GM06990 (cell line): ENCODE data around the gene CLCNKB.
"Not testable (repeated sequence)": the region's sequence is repeated elsewhere in the genome, so short reads cannot be mapped to it uniquely, and the experiment has no call there.

Source experiments
- DNase-seq: peaks from one replicate; pipeline ENCODE4 v3.0.0-alpha.2; 2011; ENCODE audit not compliant: insufficient read length; ENCODE audit errors: extremely low read depth
- H3K27me3 ChIP-seq: replicated peaks from 2 replicates; pipeline ENCODE4 v1.6.0; 2011; ENCODE audit warnings: low read length; ENCODE audit not compliant: control insufficient read depth, insufficient read depth
- H3K36me3 ChIP-seq: 2 replicates; pipeline ENCODE4 v1.5.1; 2011; ENCODE audit warnings: low read length; ENCODE audit not compliant: control insufficient read depth, insufficient read depth
- H3K4me3 ChIP-seq: replicated peaks from 2 replicates; pipeline ENCODE4 v1.5.1; 2011; ENCODE audit warnings: low read depth, mild to moderate bottlenecking, control low read depth, low read length
- CTCF ChIP-seq: IDR thresholded peaks from 2 replicates; pipeline ENCODE4 v1.5.1; 2011; ENCODE audit warnings: low read length, control low read depth, mild to moderate bottlenecking, inconsistent platforms; ENCODE audit not compliant: insufficient read depth, poor library complexity, severe bottlenecking

CLCNKB gene

GRCh38 chr1:16026723-16027484 lies 16.7 kb upstream of the CLCNKB start:
- DNase-seq, result no peak

DNA sequence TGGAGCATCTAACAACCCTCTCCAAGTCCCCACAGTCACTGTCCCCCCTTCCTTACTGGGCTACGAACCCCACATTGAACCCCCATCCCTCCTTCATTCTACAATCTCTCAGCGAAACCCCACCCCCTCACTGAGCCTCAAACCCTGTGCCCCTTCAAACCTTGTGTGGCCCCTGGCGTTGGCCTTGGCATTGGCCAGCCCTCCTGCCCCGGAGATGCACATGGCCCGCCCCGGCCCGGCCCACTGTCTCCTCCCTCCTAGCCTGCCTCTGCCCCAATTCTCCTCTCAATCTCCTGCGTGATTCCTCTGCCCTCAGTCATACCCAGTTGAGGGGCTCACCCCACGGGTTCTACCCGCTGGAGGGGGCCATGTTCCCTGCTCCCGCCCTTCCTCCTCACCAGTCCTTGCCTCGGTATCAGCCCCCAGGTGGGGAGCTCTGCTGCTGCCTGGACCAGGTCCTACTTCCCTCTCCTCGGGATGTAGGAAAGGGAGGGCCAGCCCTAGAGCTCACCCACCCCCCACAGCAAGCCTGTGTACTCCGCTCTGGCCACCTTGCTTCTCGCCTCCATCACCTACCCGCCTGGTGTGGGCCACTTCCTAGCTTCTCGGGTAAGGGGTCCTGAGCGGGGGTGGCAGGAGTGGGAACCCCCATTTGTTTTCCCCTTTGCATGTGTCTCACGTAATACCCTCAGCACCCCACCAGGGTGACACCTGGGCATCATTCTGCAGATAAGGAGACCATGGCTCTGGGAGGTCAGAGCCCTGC lies 15.2 kb upstream of the CLCNKB start:
- Histone ChIP-seq H3K36me3 (no peaks in the 10 kb centered on the region), H3K4me3 (no peak overlapping the region), H3K27me3 (peaks cover 2% of the 10 kb centered on the region; the same call in 1 of the 2 replicates)
- no peak for TF ChIP-seq CTCF
- no peak for DNase-seq

More at GRCh38 chr1:16026723-16027484, 16.7 kb upstream of the CLCNKB start:
- no peak for TF ChIP-seq CTCF
- Histone ChIP-seq H3K4me3 (no peak overlapping the region), H3K27me3 (peaks cover 3% of the 10 kb centered on the region; the same call in 1 of the 2 replicates), H3K36me3 (no peaks in the 10 kb centered on the region)

- H3K27me3 ChIP-seq, DNase-seq, H3K4me3 ChIP-seq, H3K36me3 ChIP-seq: not testable (repeated sequence)
These were observed 14.6 kb upstream of the CLCNKB start for GRCh38 chr1:16029003-16029268.

DNA sequence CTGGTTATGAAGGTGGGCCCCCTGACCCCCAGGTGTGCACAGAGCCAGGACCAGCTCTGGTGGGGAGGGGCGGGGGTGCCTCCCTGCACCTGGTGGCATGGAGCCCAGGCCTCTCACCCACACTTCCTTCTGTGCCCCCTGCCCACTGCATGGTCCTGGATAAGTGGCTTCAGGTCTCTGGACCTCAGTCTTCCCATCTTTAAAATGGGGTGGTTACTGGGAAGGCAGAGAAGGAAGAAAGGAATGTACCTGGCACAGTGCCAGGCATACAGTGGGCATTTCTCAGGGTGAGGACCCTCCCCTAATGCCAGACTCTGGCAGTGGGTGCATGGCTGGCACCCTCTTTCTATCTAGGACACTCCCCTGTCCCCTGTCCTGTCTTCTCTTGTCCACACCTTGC lies 14.3 kb upstream of the CLCNKB start:
- no peaks in the 10 kb centered on the region for H3K36me3 ChIP-seq
- no peak for DNase-seq
- H3K27me3 ChIP-seq, result peaks cover 2% of the 10 kb centered on the region; the same call in 1 of the 2 replicates
- TF ChIP-seq CTCF, result no peak
- no peak overlapping the region for H3K4me3 ChIP-seq

DNA sequence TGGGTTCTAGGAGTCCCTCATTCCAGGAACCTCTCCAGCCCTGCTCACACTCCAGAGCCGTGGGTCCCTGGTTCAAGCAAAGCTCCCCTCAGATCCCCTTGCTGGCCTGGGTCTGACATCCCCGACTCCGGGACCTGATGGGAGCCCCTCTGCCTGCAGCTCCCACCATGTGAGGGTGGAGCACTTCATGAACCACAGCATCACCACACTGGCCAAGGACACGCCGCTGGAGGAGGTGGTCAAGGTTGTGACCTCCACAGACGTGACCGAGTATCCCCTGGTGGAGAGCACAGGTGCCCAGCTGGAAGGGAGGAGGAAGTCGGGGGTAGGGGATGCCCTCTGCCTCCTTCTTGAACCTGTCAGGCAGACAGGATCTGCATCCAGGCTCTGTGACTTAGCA lies 12.0 kb upstream of the CLCNKB start:
- Histone ChIP-seq H3K4me3 (no peak overlapping the region), H3K36me3 (no peaks in the 10 kb centered on the region), H3K27me3 (peaks cover 2% of the 10 kb centered on the region; the same call in 1 of the 2 replicates)
- TF ChIP-seq CTCF, result no peak
- no peak for DNase-seq

DNA sequence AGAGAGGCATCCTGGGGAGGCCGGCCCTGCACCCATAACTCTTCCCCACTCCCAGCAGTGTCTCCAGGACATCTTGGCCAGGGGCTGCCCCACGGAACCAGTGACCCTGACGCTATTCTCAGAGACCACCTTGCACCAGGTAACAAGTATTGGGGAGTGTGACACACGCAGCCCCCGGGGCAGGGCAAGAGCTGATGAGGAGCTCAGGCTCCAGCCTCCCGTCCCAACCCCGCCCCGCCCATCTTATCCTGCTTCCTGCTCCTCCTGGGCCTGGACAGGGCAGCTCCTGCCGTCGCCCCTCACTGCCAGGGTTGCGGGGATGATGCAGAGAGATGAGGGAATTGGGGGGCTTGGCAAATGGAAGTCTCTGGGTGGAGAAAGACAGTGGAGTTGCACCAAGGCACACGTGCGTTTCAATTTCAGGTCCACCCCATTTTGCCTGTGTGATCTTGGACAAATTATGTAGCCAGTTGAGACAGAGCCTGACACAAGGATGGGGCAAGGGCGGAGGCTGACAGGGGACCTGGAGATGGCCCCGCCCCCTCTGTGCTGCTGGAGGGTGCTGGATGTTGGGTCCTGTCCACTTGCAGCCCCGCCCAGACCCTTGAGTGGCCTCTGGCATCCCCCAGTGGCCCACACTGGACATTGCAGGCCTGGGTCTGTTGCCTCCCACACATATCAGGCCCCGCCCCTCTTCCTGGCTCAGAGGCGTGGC lies 11.0 kb upstream of the CLCNKB start:
- peak; percentile 66 for DNase-seq
- no peak overlapping the region for H3K4me3 ChIP-seq
- H3K27me3 ChIP-seq, result peaks cover 2% of the 10 kb centered on the region; the same call in 1 of the 2 replicates
- peak; percentile 93 for TF ChIP-seq CTCF
- H3K36me3 ChIP-seq, result no peaks in the 10 kb centered on the region

- not testable (repeated sequence) for H3K4me3 ChIP-seq, H3K27me3 ChIP-seq, DNase-seq, H3K36me3 ChIP-seq
These were observed 10.4 kb upstream of the CLCNKB start for GRCh38 chr1:16033103-16033632.

DNA sequence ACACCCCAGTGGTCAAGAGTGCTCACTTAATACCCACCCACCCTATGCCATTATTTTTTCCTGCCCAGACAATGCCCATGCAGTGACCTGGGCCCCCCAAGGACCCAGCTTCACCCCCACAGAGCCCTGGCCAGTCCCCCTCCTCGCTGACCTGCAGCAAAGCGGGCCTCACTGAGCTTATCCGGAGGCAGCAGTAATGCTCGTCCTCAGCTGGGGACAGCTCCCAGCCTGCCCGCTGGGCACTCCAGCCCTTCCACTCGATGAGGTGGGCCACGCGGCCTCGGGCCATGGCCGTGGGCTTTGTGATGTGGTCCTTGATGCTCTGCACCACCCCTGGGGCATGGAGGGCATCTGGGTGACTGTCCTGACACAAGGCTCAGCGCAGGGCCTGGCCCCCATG lies 7.1 kb upstream of the CLCNKB start:
- not testable (repeated sequence) for DNase-seq, H3K27me3 ChIP-seq, H3K4me3 ChIP-seq, H3K36me3 ChIP-seq
